Endothelial cell (in vitro differentiated cells): ENCODE results near the gene CCDC86. TPM values are rescaled to one million over a fixed set of nuclear protein-coding genes. Genes with fewer than 3 reads are reported as not detected.
A peak's percentile ranks its signal among the peaks of the same experiment; 100 is the strongest.

Source experiments
- DNase-seq: peaks from one replicate; pipeline ENCODE4 v3.0.0; 2021; ENCODE audit warnings: low spot score
- H3K27ac Mint-ChIP-seq: one replicate; pipeline ENCODE4 v1.8.0; 2021; ENCODE audit warnings: mixed read lengths, inconsistent platforms; ENCODE audit not compliant: unreplicated experiment
- H3K27me3 Mint-ChIP-seq: one replicate; pipeline ENCODE4 v1.8.0; 2021; ENCODE audit warnings: mild to moderate bottlenecking, moderate library complexity, mixed read lengths, inconsistent platforms; ENCODE audit not compliant: unreplicated experiment
- H3K36me3 Mint-ChIP-seq: one replicate; pipeline ENCODE4 v1.8.0; 2021; ENCODE audit warnings: mild to moderate bottlenecking, low read depth, mixed read lengths, inconsistent platforms; ENCODE audit not compliant: unreplicated experiment
- H3K4me1 Mint-ChIP-seq: one replicate; pipeline ENCODE4 v1.8.0; 2021; ENCODE audit warnings: mild to moderate bottlenecking, mixed read lengths, inconsistent platforms; ENCODE audit not compliant: unreplicated experiment
- H3K4me3 Mint-ChIP-seq: one replicate; pipeline ENCODE4 v1.8.0; 2021; ENCODE audit warnings: mild to moderate bottlenecking, mixed read lengths, inconsistent platforms; ENCODE audit not compliant: unreplicated experiment
- H3K9me3 Mint-ChIP-seq: one replicate; pipeline ENCODE4 v1.8.0; 2021; ENCODE audit warnings: mixed read lengths, inconsistent platforms; ENCODE audit not compliant: unreplicated experiment
- total RNA-seq: library from RNA; stranded (reverse); fragmentation: NEBNext Ultra II Directional; extraction: Animal tissue kit (Norgen Biotek cat#: 25700); gene quantifications from one replicate; pipeline ENCODE4 v1.2.1, GENCODE V29; 2021; ENCODE audit not compliant: unreplicated experiment
- TF ChIP-seq, protein P1 (sequence below): fragments of 200-600 bp; sonication (generic); IDR thresholded peaks from one replicate; pipeline ENCODE4 v1.5.0; 2021; ENCODE audit warnings: antibody characterized with exemption; ENCODE audit not compliant: unreplicated experiment

CCDC86 gene
- total RNA-seq, 1 donor from 2014 or later: 15.5 TPM

DNA sequence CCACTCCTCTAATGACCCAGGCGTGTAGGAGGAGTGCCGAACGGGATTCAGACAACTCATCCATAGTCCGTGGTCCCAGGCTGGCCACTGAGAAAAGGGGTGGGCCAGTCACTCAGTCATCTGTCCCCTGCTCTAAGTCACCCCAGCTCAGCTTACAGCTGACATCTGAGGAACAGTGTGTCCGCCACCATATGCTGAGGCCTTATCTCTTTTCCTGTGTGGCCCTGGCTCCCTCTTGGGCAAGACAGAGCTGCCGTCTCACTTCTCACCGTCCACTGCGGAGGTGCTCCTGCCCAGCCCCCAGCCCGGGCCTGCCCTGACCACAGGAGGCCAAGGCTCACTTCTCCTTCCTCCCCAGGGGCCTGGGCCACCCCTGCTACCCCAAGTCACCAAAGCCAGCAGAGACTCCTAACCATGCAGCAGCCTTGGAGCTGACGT lies 6.8 kb downstream of the CCDC86 start:
- Mint-ChIP-seq H3K4me1 (peaks cover 15% of the 10 kb centered on the region), H3K4me3 (no peak overlapping the region), H3K36me3 (peaks cover 16% of the 10 kb centered on the region), H3K9me3 (no peaks in the 10 kb centered on the region), H3K27me3 (peaks cover 4% of the 10 kb centered on the region), H3K27ac (no peak overlapping the region)
- TF ChIP-seq, protein P1, sequence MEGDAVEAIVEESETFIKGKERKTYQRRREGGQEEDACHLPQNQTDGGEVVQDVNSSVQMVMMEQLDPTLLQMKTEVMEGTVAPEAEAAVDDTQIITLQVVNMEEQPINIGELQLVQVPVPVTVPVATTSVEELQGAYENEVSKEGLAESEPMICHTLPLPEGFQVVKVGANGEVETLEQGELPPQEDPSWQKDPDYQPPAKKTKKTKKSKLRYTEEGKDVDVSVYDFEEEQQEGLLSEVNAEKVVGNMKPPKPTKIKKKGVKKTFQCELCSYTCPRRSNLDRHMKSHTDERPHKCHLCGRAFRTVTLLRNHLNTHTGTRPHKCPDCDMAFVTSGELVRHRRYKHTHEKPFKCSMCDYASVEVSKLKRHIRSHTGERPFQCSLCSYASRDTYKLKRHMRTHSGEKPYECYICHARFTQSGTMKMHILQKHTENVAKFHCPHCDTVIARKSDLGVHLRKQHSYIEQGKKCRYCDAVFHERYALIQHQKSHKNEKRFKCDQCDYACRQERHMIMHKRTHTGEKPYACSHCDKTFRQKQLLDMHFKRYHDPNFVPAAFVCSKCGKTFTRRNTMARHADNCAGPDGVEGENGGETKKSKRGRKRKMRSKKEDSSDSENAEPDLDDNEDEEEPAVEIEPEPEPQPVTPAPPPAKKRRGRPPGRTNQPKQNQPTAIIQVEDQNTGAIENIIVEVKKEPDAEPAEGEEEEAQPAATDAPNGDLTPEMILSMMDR: no peak
- no peak for DNase-seq

DNA sequence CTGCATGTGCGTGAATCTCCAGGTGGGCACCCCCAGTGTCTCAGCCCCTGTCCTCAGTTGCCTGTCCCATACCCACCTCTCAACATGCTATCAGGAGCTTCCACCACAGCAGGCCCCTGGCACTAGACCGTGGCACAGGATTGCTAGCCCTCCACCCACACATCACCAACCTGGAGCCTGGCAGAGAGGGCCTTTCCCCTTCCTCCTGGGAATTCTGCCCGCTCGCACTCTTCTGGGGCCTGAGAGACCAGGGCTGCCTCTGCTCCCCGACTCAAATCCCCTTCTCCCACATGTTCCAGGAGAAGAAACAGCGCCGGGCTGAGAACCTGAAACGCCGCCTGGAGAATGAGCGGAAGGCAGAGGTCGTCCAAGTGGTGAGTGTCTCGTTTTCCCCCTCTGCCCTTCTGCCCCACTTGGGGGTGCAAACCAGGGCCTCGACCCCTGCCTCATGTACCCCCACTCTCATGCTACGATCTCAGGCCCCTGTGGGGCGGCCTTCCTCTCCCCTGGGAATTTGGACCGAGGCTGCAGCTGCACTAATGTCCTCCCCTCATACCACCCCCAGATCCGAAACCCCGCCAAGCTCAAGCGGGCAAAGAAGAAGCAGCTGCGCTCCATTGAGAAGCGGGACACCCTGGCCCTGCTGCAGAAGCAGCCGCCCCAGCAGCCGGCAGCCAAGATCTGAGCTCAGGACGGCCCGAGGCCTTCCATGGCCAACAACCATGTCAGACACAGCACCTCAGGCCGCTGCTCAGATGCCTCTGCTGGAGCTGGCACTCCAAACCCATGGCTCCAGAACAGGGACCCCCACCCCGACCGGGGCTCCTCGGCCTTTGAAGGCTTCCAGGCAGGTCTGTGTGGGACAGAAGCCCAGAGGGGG lies 8.0 kb downstream of the CCDC86 start:
- Mint-ChIP-seq H3K36me3 (peaks cover 16% of the 10 kb centered on the region), H3K27me3 (peaks cover 4% of the 10 kb centered on the region), H3K4me3 (no peak overlapping the region), H3K27ac (no peak overlapping the region), H3K9me3 (no peaks in the 10 kb centered on the region), H3K4me1 (peaks cover 6% of the 10 kb centered on the region)
- no peak for DNase-seq
- TF ChIP-seq, protein P1: no peak

DNA sequence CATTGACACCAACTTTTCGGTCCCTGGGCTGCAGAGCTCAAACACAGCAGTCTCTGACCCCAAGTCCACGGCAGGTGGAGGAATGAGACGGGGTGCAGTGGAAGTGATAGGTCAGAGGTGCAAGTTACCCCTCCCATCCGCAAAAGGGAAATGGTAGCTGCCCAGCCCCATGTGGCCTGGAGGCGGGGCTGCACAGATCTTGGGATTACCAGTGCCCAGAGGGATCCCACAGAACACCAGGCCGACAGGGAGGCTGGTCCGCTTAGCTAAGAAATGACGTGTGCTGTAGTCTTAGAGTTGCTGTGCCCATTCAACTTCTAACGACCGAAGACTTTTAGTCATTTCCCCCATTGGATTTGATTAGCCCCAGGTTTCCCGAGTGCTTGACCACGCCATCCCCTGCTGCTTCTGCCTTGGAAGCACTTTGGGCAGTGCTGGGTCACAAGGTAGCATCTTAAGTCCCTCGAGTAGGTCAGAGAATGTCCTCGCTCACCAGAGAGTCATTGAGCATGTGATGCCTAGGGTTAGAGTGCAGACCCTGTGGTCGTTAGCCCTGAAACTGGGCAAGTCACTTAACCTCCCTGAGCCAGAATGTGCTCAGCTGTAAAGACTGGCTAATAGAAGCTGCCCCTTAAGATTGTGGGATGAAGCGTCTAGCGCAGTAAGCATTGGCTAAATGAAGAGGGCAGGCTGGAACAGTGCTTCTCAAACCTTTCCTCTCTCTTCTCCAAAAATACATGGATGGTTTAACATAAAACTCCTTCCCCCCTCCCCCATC lies 9.6 kb downstream of the CCDC86 start:
- Mint-ChIP-seq H3K4me3 (peak overlapping the region; percentile 66), H3K9me3 (no peaks in the 10 kb centered on the region), H3K27ac (no peak overlapping the region), H3K4me1 (peaks cover 2% of the 10 kb centered on the region), H3K27me3 (peaks cover 4% of the 10 kb centered on the region), H3K36me3 (peaks cover 12% of the 10 kb centered on the region)
- TF ChIP-seq, protein P1: no peak
- no peak for DNase-seq

DNA sequence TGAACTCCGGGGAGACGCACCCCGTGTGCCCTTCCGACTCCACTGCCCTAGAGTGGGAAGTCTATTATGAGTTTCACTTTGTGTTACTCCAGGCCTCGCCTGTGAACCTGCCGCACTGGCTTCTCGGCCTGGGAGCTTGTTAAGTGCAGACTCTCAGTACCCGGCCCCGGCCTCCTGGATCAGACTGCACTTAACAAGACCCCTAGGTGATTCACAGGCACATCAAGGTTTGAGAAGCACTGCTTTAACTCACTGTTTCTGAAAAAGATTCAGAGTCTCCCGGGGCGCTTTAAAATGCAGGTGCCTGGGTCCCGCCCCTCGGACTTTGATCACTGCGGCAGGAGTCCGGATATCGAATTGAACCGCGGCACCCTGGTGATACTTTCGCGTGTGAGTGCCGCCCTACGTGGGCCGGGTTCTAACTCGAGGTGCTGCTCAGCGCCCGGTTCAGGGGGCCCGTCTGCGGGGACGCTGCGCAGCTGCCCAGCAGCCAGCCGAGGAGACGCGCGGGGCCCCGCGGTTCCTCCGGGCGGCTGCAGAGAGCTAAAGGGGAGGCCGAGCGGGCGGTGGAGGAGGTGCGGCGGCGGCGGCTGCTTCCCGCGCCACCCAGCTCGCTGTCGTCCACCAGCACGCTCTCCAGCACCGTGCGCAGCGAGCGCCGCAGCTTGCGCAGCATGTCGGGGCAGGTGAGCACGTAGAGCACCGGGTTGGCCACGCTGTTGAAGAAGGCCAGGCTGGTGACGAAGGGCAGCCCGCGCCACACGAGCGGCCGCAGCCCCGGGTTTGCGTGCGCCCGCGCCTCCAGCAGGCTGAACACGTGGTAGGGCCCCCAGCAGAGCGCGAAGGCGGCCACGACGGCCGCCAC lies 10.4 kb downstream of the CCDC86 start:
- H3K4me3 Mint-ChIP-seq: peak overlapping the region; percentile 66
- peaks cover 3% of the 10 kb centered on the region for H3K4me1 Mint-ChIP-seq
- H3K27ac Mint-ChIP-seq: no peak overlapping the region
- H3K9me3 Mint-ChIP-seq: no peaks in the 10 kb centered on the region
- peaks cover 12% of the 10 kb centered on the region for H3K36me3 Mint-ChIP-seq
- no peak for DNase-seq
- TF ChIP-seq, protein P1: no peak
- H3K27me3 Mint-ChIP-seq: peaks cover 3% of the 10 kb centered on the region
